Non-pigmented ciliary epithelial cell (primary cell): Measurements from ENCODE around the gene SEC23A.
"Not testable (repeated sequence)": the region's sequence is repeated elsewhere in the genome, so short reads cannot be mapped to it uniquely, and the experiment has no call there.

Experiments
- DNase-seq: peaks from one replicate; pipeline ENCODE4 v3.0.0-alpha.2; 2010; ENCODE audit warnings: low read depth

SEC23A gene

GRCh38 chr14:39091716-39092115, 11.3 kb downstream of the SEC23A start:
- DNase-seq = no peak

- DNase-seq = no peak
Observed at GRCh38 chr14:39090548-39091111, 12.4 kb downstream of the SEC23A start.

GRCh38 chr14:39087493-39087892, 15.5 kb downstream of the SEC23A start:
- DNase-seq = no peak

- no peak for DNase-seq
Observed at GRCh38 chr14:39085933-39086332, 17.1 kb downstream of the SEC23A start.

- DNase-seq = no peak
Observed at GRCh38 chr14:39083127-39083526, 19.9 kb downstream of the SEC23A start.

- DNase-seq = no peak
Observed at GRCh38 chr14:39080886-39081285, 22.1 kb downstream of the SEC23A start.

- DNase-seq = no peak
Observed at GRCh38 chr14:39071096-39071495, 31.9 kb downstream of the SEC23A start.

GRCh38 chr14:39069923-39070322, 33.1 kb downstream of the SEC23A start:
- DNase-seq = no peak

GRCh38 chr14:39069169-39069805, 33.7 kb downstream of the SEC23A start:
- not testable (repeated sequence) for DNase-seq

- no peak for DNase-seq
Observed at GRCh38 chr14:39060818-39061437, 42.1 kb downstream of the SEC23A start.

GRCh38 chr14:39055786-39056474, 47.1 kb downstream of the SEC23A start:
- no peak for DNase-seq

GRCh38 chr14:39052869-39053454, 50.1 kb downstream of the SEC23A start:
- not testable (repeated sequence) for DNase-seq

- DNase-seq = peak; percentile 70
Observed at GRCh38 chr14:39050389-39050788, 52.6 kb downstream of the SEC23A start.

GRCh38 chr14:39045889-39046288, 57.1 kb downstream of the SEC23A start:
- DNase-seq = not testable (repeated sequence)

GRCh38 chr14:39043352-39043943, 59.6 kb downstream of the SEC23A start:
- DNase-seq = no peak

GRCh38 chr14:39040529-39040928, 62.5 kb downstream of the SEC23A start:
- no peak for DNase-seq

GRCh38 chr14:39038542-39038941, 64.5 kb downstream of the SEC23A start:
- no peak for DNase-seq

- DNase-seq = no peak
Observed at GRCh38 chr14:39036760-39037159, 66.3 kb downstream of the SEC23A start.

- no peak for DNase-seq
Observed at GRCh38 chr14:39035336-39035735, 67.7 kb downstream of the SEC23A start.

GRCh38 chr14:39034481-39035296, 68.3 kb downstream of the SEC23A start:
- no peak for DNase-seq

GRCh38 chr14:39033371-39033770, 69.7 kb downstream of the SEC23A start:
- DNase-seq = peak; percentile 24
